Dendritic cell treated with granulocyte-macrophage colony-stimulating factor and Interleukin-4, amounts not matched to agents 40 ng/mL and 50 ng/mL, for 4 days (primary cell): Measurements from ENCODE around the gene LRRC1.

Source experiments
- H3K27ac Mint-ChIP-seq: one replicate; pipeline ENCODE4 v1.8.0; 2022; ENCODE audit warnings: mild to moderate bottlenecking, mixed read lengths
- H3K27me3 Mint-ChIP-seq: one replicate; pipeline ENCODE4 v1.8.0; 2022; ENCODE audit warnings: mild to moderate bottlenecking, mixed read lengths
- H3K36me3 Mint-ChIP-seq: one replicate; pipeline ENCODE4 v1.8.0; 2022; ENCODE audit warnings: low read depth, mixed read lengths
- H3K4me1 Mint-ChIP-seq: one replicate; pipeline ENCODE4 v1.8.0; 2022; ENCODE audit warnings: low read depth, mixed read lengths
- H3K4me3 Mint-ChIP-seq: one replicate; pipeline ENCODE4 v1.8.0; 2022; ENCODE audit warnings: mild to moderate bottlenecking, moderate library complexity, mixed read lengths
- H3K9me3 Mint-ChIP-seq: one replicate; pipeline ENCODE4 v1.8.0; 2022; ENCODE audit warnings: mixed read lengths
- intact Hi-C: fragments of 100-400 bp; cut with micrococcal nuclease; formaldehyde crosslinking; loops from one replicate; pipeline ENCODE4 v1.15.0; 2022

Gene LRRC1

GRCh38 chr6:53951383-53951782, 156.6 kb downstream of the LRRC1 start:
- Mint-ChIP-seq H3K27me3 (peaks cover 5% of the 10 kb centered on the region), H3K9me3 (peaks cover 22% of the 10 kb centered on the region), H3K4me1 (peaks cover 5% of the 10 kb centered on the region), H3K36me3 (no peaks in the 10 kb centered on the region), H3K4me3 (no peak overlapping the region), H3K27ac (no peak overlapping the region)
- intact Hi-C loops: no loop called here

DNA sequence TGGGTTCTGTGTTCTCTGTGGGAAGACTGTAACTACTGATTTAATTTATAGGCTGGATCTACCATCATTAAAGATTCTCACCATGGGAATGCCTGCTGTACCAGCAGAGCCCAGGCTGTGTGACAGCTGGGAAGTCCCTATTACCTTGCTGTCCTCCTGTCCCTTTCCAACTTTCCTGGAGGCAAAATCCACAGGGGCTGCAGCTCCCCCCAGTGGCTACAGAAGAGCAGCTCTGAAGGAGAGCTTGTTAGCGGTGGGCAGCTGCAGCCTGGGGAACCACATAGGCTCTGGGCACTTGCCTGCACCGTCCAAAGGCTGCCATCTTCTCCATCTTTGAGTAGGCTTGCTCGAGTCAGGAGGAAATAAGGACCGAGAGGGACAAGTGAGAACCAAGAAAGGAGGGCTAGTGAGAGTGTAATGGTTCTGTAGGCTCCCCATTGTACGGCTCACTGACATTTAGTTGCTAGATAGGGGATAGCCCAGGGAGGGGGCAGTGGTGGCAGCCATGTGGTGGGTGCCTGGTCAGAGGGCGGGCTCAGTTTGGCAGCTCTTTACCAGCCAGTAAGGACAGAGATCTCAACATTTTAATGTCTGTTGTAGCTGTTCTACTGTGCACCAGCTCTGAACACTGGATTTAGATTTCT, 161.4 kb downstream of the LRRC1 start:
- Mint-ChIP-seq H3K4me1 (peaks cover 5% of the 10 kb centered on the region), H3K9me3 (no peaks in the 10 kb centered on the region), H3K4me3 (no peak overlapping the region), H3K27ac (no peak overlapping the region), H3K36me3 (no peaks in the 10 kb centered on the region), H3K27me3 (peaks cover 3% of the 10 kb centered on the region)
- intact Hi-C loops: loop anchor here (5.0 kb wide), 1 partner anchor 229 kb away; no protein-coding TSS in a partner anchor

DNA sequence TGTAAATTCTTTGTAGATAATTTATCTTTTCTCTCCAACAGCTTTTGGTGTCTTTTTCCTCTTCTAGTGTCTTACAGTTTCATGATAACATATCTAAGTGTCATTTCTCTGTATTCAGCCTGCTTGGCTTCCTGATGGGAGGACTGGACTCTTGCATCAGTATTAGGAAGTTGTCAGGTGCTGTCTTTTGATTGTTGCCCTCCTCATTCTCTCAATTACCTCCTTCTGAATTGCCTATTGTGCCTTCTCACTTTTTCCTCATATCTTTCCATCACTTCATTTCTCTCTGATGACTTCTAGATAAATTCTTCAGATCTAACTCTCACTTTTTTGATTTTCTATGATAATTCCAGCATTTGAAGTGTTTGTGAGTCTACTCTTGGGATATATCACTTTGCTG, 162.0 kb downstream of the LRRC1 start:
- H3K27ac Mint-ChIP-seq: no peak overlapping the region
- peaks cover 5% of the 10 kb centered on the region for H3K4me1 Mint-ChIP-seq
- intact Hi-C loops: loop anchor here (5.0 kb wide), 1 partner anchor 230 kb away; no protein-coding TSS in a partner anchor
- no peak overlapping the region for H3K4me3 Mint-ChIP-seq
- H3K27me3 Mint-ChIP-seq: peaks cover 3% of the 10 kb centered on the region
- H3K36me3 Mint-ChIP-seq: no peaks in the 10 kb centered on the region
- no peaks in the 10 kb centered on the region for H3K9me3 Mint-ChIP-seq

- peaks cover 4% of the 10 kb centered on the region for H3K4me1 Mint-ChIP-seq
- no peaks in the 10 kb centered on the region for H3K9me3 Mint-ChIP-seq
- H3K4me3 Mint-ChIP-seq: no peak overlapping the region
- intact Hi-C loops: loop anchor here (5.0 kb wide), 1 partner anchor 232 kb away; no protein-coding TSS in a partner anchor
- H3K36me3 Mint-ChIP-seq: no peaks in the 10 kb centered on the region
- no peak overlapping the region for H3K27ac Mint-ChIP-seq
- H3K27me3 Mint-ChIP-seq: peaks cover 3% of the 10 kb centered on the region
Observed at GRCh38 chr6:53959717-53960116, 164.9 kb downstream of the LRRC1 start.

DNA sequence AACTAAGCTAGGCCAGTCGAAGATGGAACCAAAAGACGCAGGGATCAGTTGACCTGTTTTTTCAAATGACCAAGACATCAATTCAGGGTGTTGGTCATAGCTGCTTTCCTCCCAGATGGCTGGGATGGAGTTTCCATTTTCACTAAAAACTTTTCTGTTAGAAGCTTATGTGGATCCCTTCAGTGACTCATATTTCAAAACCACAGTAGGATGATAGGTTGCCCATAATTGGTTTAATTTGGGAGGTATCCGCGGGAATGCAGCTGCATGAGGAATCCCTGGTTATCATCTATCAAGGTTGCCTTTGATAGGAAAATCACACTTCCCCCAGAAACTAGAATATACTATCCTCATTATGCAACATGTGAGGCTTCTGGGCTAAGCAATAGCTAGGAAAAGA, 165.5 kb downstream of the LRRC1 start:
- intact Hi-C loops: no loop called here
- H3K4me3 Mint-ChIP-seq: no peak overlapping the region
- no peaks in the 10 kb centered on the region for H3K9me3 Mint-ChIP-seq
- no peaks in the 10 kb centered on the region for H3K36me3 Mint-ChIP-seq
- no peak overlapping the region for H3K27ac Mint-ChIP-seq
- peaks cover 3% of the 10 kb centered on the region for H3K27me3 Mint-ChIP-seq
- H3K4me1 Mint-ChIP-seq: no peaks in the 10 kb centered on the region

GRCh38 chr6:53961679-53962370, 167.0 kb downstream of the LRRC1 start:
- no peak overlapping the region for H3K27ac Mint-ChIP-seq
- no peaks in the 10 kb centered on the region for H3K36me3 Mint-ChIP-seq
- no peaks in the 10 kb centered on the region for H3K9me3 Mint-ChIP-seq
- intact Hi-C loops: no loop called here
- no peaks in the 10 kb centered on the region for H3K4me1 Mint-ChIP-seq
- no peak overlapping the region for H3K4me3 Mint-ChIP-seq
- no peaks in the 10 kb centered on the region for H3K27me3 Mint-ChIP-seq

DNA sequence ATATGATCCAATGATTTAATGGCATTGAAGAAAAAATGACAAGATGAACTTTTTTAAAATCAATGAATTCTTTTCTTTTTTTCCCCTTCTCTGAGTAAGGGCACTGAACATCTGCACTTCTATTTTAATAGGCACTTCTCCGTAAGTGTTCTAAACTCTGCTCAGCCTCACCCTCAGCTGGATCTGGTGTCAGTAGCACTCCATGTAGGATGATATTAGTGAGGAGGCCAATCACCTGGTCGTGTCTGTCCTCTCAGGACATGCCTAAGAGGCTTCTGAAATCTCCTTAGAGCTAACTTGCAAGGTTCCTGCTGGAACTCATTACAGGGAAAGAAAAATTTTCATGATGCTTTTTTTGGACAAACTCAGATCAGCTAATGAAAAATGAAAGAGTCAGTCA, 167.8 kb downstream of the LRRC1 start:
- Mint-ChIP-seq H3K4me1 (no peaks in the 10 kb centered on the region), H3K27ac (no peak overlapping the region), H3K4me3 (no peak overlapping the region), H3K27me3 (no peaks in the 10 kb centered on the region), H3K36me3 (no peaks in the 10 kb centered on the region), H3K9me3 (no peaks in the 10 kb centered on the region)
- intact Hi-C loops: no loop called here

DNA sequence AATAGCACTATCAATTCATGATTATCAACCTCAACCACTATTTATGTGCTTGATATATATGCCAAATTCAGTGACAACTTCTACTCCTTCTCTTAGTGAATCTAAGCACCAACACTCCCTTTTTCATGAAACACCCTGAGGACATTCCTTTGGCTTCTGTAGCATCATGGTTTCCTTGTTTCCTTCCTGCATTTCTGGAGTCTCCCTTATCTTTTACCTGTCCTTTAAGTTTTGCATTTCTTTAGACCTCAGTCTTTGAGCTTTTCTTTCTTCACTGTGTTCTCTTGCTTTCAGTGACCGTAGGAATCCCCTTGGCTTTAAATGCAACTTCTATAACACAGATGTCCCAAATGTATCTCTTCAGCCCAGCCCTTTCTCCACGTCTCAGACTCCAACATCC, 172.6 kb downstream of the LRRC1 start:
- Mint-ChIP-seq H3K4me3 (no peak overlapping the region), H3K27ac (no peak overlapping the region), H3K9me3 (no peaks in the 10 kb centered on the region), H3K4me1 (no peaks in the 10 kb centered on the region), H3K27me3 (peaks cover 1% of the 10 kb centered on the region), H3K36me3 (no peaks in the 10 kb centered on the region)
- intact Hi-C loops: no loop called here
